H1 (cell line): ENCODE data around the gene NDUFS4. TPM values are rescaled to one million over a fixed set of nuclear protein-coding genes. Genes with fewer than 3 reads are reported as not detected.

Source experiments
- CTCF ChIA-PET: fragments of 300-600 bp; sonication (Branson Sonifier 250); formaldehyde crosslinking; loops from one replicate; lab custom pipeline; 2021; ENCODE audit not compliant: partially characterized antibody; lab: Charles Lee
- POLR2A ChIA-PET: fragments of 300-600 bp; sonication (Branson Sonifier 250); formaldehyde crosslinking; loops from one replicate; lab custom pipeline; 2021; ENCODE audit warnings: inconsistent platforms; ENCODE audit not compliant: partially characterized antibody; lab: Charles Lee
- DNase-seq, 2 experiments: peaks; one replicate each; pipeline versions ENCODE4 v3.0.0 to v3.0.0-alpha.2; 2010 to 2022; ENCODE audit warnings: low spot score in 2 of 2, low read depth in 1 of 2, mixed read lengths in 1 of 2
- FAIRE-seq: peaks from 2 replicates; lab custom pipeline; 2011; peaks lifted over from hg19 to GRCh38; lab: Jason Lieb, UNC
- H2AFZ ChIP-seq: 2 replicates; pipeline ENCODE4 v1.8.1; 2012; ENCODE audit warnings: low read length, inconsistent platforms
- H2AK5ac ChIP-seq: 2 replicates; pipeline ENCODE4 v1.6.1; 2013; ENCODE audit warnings: low read depth, low read length
- H2BK120ac ChIP-seq: replicated peaks from 2 replicates; pipeline ENCODE3; 2013; ENCODE audit warnings: low read depth, low read length, inconsistent platforms
- H2BK12ac ChIP-seq: 2 replicates; pipeline ENCODE4 v1.6.1; 2013; ENCODE audit warnings: low read depth, low read length
- H2BK15ac ChIP-seq: 2 replicates; pipeline ENCODE4 v1.6.1; 2013; ENCODE audit warnings: low read length
- H2BK20ac ChIP-seq: 2 replicates; pipeline ENCODE4 v1.6.1; 2013; ENCODE audit warnings: low read length
- H2BK5ac ChIP-seq: 2 replicates; pipeline ENCODE4 v1.6.1; 2013; ENCODE audit warnings: low read depth, low read length
- H3K14ac ChIP-seq: 2 replicates; pipeline ENCODE4 v1.6.1; 2013; ENCODE audit warnings: inconsistent platforms; ENCODE audit not compliant: insufficient read length
- H3K18ac ChIP-seq: 2 replicates; pipeline ENCODE4 v1.6.1; 2013; ENCODE audit warnings: low read length; ENCODE audit errors: extremely low read depth
- H3K23ac ChIP-seq: 2 replicates; pipeline ENCODE4 v1.6.1; 2013; ENCODE audit warnings: inconsistent platforms; ENCODE audit not compliant: insufficient read length
- H3K23me2 ChIP-seq: 2 replicates; pipeline ENCODE4 v1.6.1; 2013; ENCODE audit warnings: low read depth, low read length
- H3K27ac ChIP-seq: 2 replicates; pipeline ENCODE4 v1.6.1; 2011; ENCODE audit warnings: low read depth, low read length, inconsistent platforms
- H3K27me3 ChIP-seq, 4 experiments: replicated peaks in 1 of 4; 1 replicate in 1 of 4; 2 replicates in 3 of 4; pipeline versions ENCODE4 v1.6.1 to v1.8.1; 2011 to 2013; ENCODE audit warnings: low read length in 3 of 4, mild to moderate bottlenecking in 3 of 4, inconsistent platforms in 2 of 4, mixed read lengths in 2 of 4, moderate library complexity in 1 of 4; ENCODE audit not compliant: control insufficient read depth in 3 of 4, insufficient read depth in 3 of 4; ENCODE audit errors: extremely low read depth in 1 of 4
- H3K36me3 ChIP-seq, 4 experiments: 2 replicates each; pipeline versions ENCODE4 v1.6.1 to v1.8.1; 2011 to 2013; ENCODE audit warnings: mild to moderate bottlenecking in 4 of 4, low read length in 3 of 4, moderate library complexity in 2 of 4, control low read depth in 1 of 4, inconsistent platforms in 1 of 4; ENCODE audit not compliant: insufficient read depth in 4 of 4, control insufficient read depth in 2 of 4
- H3K4ac ChIP-seq: replicated peaks from 2 replicates; pipeline ENCODE3; 2013; ENCODE audit warnings: low read length, low read depth, mixed read lengths, inconsistent platforms; ENCODE audit not compliant: insufficient read length
- H3K4me1 ChIP-seq, 4 experiments: replicated peaks in 1 of 4; 1 replicate in 1 of 4; 2 replicates in 3 of 4; pipeline versions ENCODE4 v1.6.1 to v1.8.1; 2011 to 2013; ENCODE audit warnings: low read length in 3 of 4, inconsistent platforms in 2 of 4, mixed read lengths in 1 of 4; ENCODE audit not compliant: insufficient read depth in 4 of 4, control insufficient read depth in 3 of 4
- H3K4me2 ChIP-seq, 2 experiments: 2 replicates each; pipeline versions ENCODE4 v1.6.1 to v1.8.1; 2011 to 2013; ENCODE audit warnings: low read depth in 2 of 2, low read length in 2 of 2, control low read depth in 1 of 2, inconsistent platforms in 1 of 2, mild to moderate bottlenecking in 1 of 2; ENCODE audit not compliant: insufficient read depth in 1 of 2
- H3K4me3 ChIP-seq, 4 experiments: fragments of 200-600, 300-600 bp in 1 of 4; sonication (generic), shearing (Covaris generic), sonication (Bioruptor Twin) in 1 of 4; 2 replicates each; pipeline versions ENCODE4 v1.5.1 to v1.8.1; 2011 to 2016; ENCODE audit warnings: low read length in 4 of 4, low read depth in 3 of 4, control low read depth in 2 of 4, inconsistent platforms in 2 of 4, mild to moderate bottlenecking in 2 of 4, mixed read lengths in 1 of 4, moderate library complexity in 1 of 4; ENCODE audit not compliant: insufficient read depth in 2 of 4; ENCODE audit errors: extremely low read depth in 1 of 4
- H3K56ac ChIP-seq: replicated peaks from 2 replicates; pipeline ENCODE3; 2013; ENCODE audit warnings: low read depth, mild to moderate bottlenecking, mixed read lengths, low read length, inconsistent platforms; ENCODE audit not compliant: insufficient read length
- H3K79me1 ChIP-seq: 2 replicates; pipeline ENCODE4 v1.6.1; 2013; ENCODE audit warnings: low read depth, low read length, control low read depth
- H3K79me2 ChIP-seq, 2 experiments: 2 replicates each; pipeline versions ENCODE4 v1.6.1 to v1.8.1; 2012 to 2013; ENCODE audit warnings: low read length in 2 of 2, mild to moderate bottlenecking in 2 of 2, inconsistent platforms in 1 of 2; ENCODE audit not compliant: insufficient read depth in 2 of 2, control insufficient read depth in 1 of 2
- H3K9ac ChIP-seq, 4 experiments: replicated peaks in 1 of 4; 1 replicate in 1 of 4; 2 replicates in 3 of 4; pipeline versions ENCODE4 v1.6.1 to v1.8.1; 2011 to 2013; ENCODE audit warnings: low read depth in 3 of 4, low read length in 3 of 4, control low read depth in 2 of 4, mild to moderate bottlenecking in 2 of 4, moderate library complexity in 2 of 4, inconsistent platforms in 1 of 4; ENCODE audit errors: extremely low read depth in 1 of 4
- H3K9me3 ChIP-seq, 2 experiments: 2 replicates each; pipeline versions ENCODE4 v1.6.1 to v1.8.1; 2012 to 2013; ENCODE audit warnings: mild to moderate bottlenecking in 2 of 2, moderate library complexity in 2 of 2, control low read depth in 1 of 2, inconsistent platforms in 1 of 2, low read depth in 1 of 2, low read length in 1 of 2, mixed read lengths in 1 of 2; ENCODE audit not compliant: insufficient read depth in 2 of 2
- H4K20me1 ChIP-seq, 2 experiments: replicated peaks in 1 of 2; 2 replicates each; pipeline versions ENCODE3 to v1.8.1; 2011 to 2013; ENCODE audit warnings: inconsistent platforms in 2 of 2, low read length in 2 of 2, mild to moderate bottlenecking in 1 of 2; ENCODE audit not compliant: insufficient read depth in 2 of 2, control insufficient read depth in 1 of 2
- H4K5ac ChIP-seq: 2 replicates; pipeline ENCODE4 v1.6.1; 2013; ENCODE audit warnings: low read length, low read depth, mixed read lengths, inconsistent platforms; ENCODE audit not compliant: insufficient read length
- H4K8ac ChIP-seq: 2 replicates; pipeline ENCODE4 v1.8.0; 2013; ENCODE audit warnings: mild to moderate bottlenecking, moderate library complexity, low read length, inconsistent platforms; ENCODE audit not compliant: insufficient read depth; ENCODE audit errors: extremely low read depth
- H4K91ac ChIP-seq: replicated peaks from 2 replicates; pipeline ENCODE3; 2013; ENCODE audit warnings: low read length, mixed read lengths, inconsistent platforms; ENCODE audit not compliant: insufficient read length
- EGR1 ChIP-seq: IDR thresholded peaks from 2 replicates; pipeline ENCODE4 v1.6.1; 2011; ENCODE audit warnings: low read depth, low read length, borderline replicate concordance
- EZH2 ChIP-seq: fragments of 200-600 bp; sonication (generic); IDR thresholded peaks from 2 replicates; pipeline ENCODE4 v1.7.1; 2012; ENCODE audit warnings: low read depth, mild to moderate bottlenecking, moderate library complexity, low read length, inconsistent platforms; ENCODE audit not compliant: severe bottlenecking
- HDAC2 ChIP-seq, 2 experiments: fragments of 300-600 bp in 1 of 2; sonication (generic) in 1 of 2; IDR thresholded peaks; 2 replicates each; pipeline ENCODE4 v1.6.1; 2011 to 2012; ENCODE audit warnings: low read depth in 2 of 2, low read length in 2 of 2, mild to moderate bottlenecking in 2 of 2, moderate library complexity in 2 of 2, borderline replicate concordance in 1 of 2, inconsistent platforms in 1 of 2
- HDAC6 ChIP-seq: IDR thresholded peaks from one replicate; pipeline ENCODE4 v1.7.1; 2012; ENCODE audit warnings: low read depth, mild to moderate bottlenecking, inconsistent platforms, low read length, moderate library complexity
- JUND ChIP-seq: IDR thresholded peaks from 2 replicates; pipeline ENCODE4 v1.6.1; 2011; ENCODE audit warnings: mild to moderate bottlenecking, improper control_type of control experiment, low read length
- RAD21 ChIP-seq, 2 experiments: IDR thresholded peaks in 1 of 2; conservative IDR thresholded peaks in 1 of 2; 2 replicates each; pipeline ENCODE4 v1.6.1; 2011; ENCODE audit warnings: low read depth in 2 of 2, low read length in 2 of 2, improper control_type of control experiment in 1 of 2, inconsistent platforms in 1 of 2, mild to moderate bottlenecking in 1 of 2, moderate library complexity in 1 of 2
- SUZ12 ChIP-seq: fragments of 200-600 bp; sonication (generic); IDR thresholded peaks from 2 replicates; pipeline ENCODE4 v1.6.1; 2012; ENCODE audit warnings: mild to moderate bottlenecking, inconsistent platforms, low read length, moderate library complexity, mixed read lengths
- TAF1 ChIP-seq: IDR thresholded peaks from 2 replicates; pipeline ENCODE4 v1.6.1; 2011; ENCODE audit warnings: mild to moderate bottlenecking, low read depth, low read length
- TAF7 ChIP-seq: optimal IDR thresholded peaks from 2 replicates; pipeline ENCODE3; 2011; ENCODE audit warnings: low read depth, mild to moderate bottlenecking, inconsistent platforms, low read length, moderate library complexity, borderline replicate concordance
- TBP ChIP-seq: IDR thresholded peaks from 2 replicates; pipeline ENCODE4 v1.6.1; 2011; ENCODE audit warnings: low read depth, low read length, improper control_type of control experiment
- WGBS, 2 experiments: shearing (Covaris generic) in 1 of 2; methylation state at CpG; one replicate each; pipeline versions ENCODE4 v1.1.6 to v1.1.7; 2013 to 2015; ENCODE audit warnings: low lambda C conversion rate in 2 of 2, mixed read lengths in 2 of 2, inconsistent platforms in 1 of 2, low coverage in 1 of 2, missing lambda C conversion rate in 1 of 2; ENCODE audit not compliant: insufficient replicate concordance in 2 of 2, insufficient coverage in 1 of 2, insufficient read length in 1 of 2; ENCODE audit errors: extremely low coverage in 1 of 2, missing lambda C conversion rate in 1 of 2; 5-methylcytosine and 5-hydroxymethylcytosine counted together
- polyA plus RNA-seq, 7 experiments: library from polyadenylated mRNA; depleted of rRNA in 3 of 7; stranded (reverse) in 5 of 7; unstranded in 2 of 7; fragments of >200 nt in 5 of 7; fragments of 200-250 nt in 2 of 7; gene quantifications; 1 replicate in 5 of 7; 2 replicates in 1 of 7; 4 replicates in 1 of 7; pipeline versions ENCODE4 v1.2.1 to v1.2.3, GENCODE V29; 2011 to 2013; ENCODE audit warnings: missing spikeins in 2 of 7, mixed read lengths in 2 of 7
- total RNA-seq: library from RNA; stranded (reverse); fragmentation: NEBNext Ultra II Directional; extraction: Animal tissue kit (Norgen Biotek cat#: 25700); gene quantifications from 2 replicates; pipeline ENCODE4 v1.2.1, GENCODE V29; 2021

Gene NDUFS4
- total and polyA plus RNA-seq, 2 of the 8 experiments (the other 6 are each of a cell fraction or from before 2014, with no cell fraction given) = 74.6 to 75.9 TPM

DNA sequence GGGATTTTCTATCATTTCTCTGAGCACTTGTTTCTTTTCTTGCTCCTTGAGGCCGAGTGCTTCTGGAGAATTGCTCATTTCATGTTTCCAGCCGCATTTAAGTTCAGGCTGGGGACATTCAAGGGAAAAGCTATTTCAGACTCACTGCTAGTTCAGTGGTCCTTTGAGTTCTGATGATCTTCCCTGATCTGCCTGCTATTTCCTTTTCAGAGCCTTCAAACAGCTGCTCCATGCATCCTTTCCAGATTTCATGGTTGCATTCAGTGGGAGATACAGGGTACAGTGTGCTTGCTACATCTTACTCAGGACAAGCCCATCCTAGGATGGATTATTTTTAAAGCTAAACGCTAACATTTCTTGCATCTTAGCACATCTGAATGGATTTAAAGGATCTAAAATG lies 14.7 kb downstream of the NDUFS4 start:
- TF ChIP-seq EGR1 = no peak
- no peak for TF ChIP-seq HDAC6
- no peak for TF ChIP-seq EZH2
- no peak for TF ChIP-seq RAD21 (IDR thresholded peaks at IDR 0.05 in 1 of 2, conservative IDR thresholded peaks at IDR 0.05 in 1 of 2; ENCODE audit: low read depth in 2 of 2, low read length in 2 of 2)
- TF ChIP-seq JUND = no peak
- no peak for TF ChIP-seq TAF1
- TF ChIP-seq TAF7 = no peak
- TF ChIP-seq HDAC2 (IDR thresholded peaks at IDR 0.05; ENCODE audit: borderline replicate concordance in 1 of 2, low read depth in 2 of 2, low read length in 2 of 2) = no peak
- no peak for TF ChIP-seq SUZ12
- TF ChIP-seq TBP = no peak
- TF ChIP-seq, all 59 proteins: peak for 0
- FAIRE-seq = no peak
- no peaks in the 10 kb centered on the region for H4K20me1 ChIP-seq

More for the DNA sequence above, 14.7 kb downstream of the NDUFS4 start:
- H3K56ac ChIP-seq = no peak overlapping the region
- no peak overlapping the region for H3K9ac ChIP-seq
- CTCF ChIA-PET = no interaction called here
- DNase-seq = no peak
- H2BK5ac ChIP-seq = no peak overlapping the region
- H3K23ac ChIP-seq = no peak overlapping the region
- H3K4ac ChIP-seq = no peak overlapping the region
- no peak overlapping the region for H2BK120ac ChIP-seq
- H3K27ac ChIP-seq = no peak overlapping the region
- H3K4me3 ChIP-seq = no peak overlapping the region
- no peak overlapping the region for H3K18ac ChIP-seq
- H3K27me3 ChIP-seq = no peaks in the 10 kb centered on the region
- peaks cover 0 to 6% (median 0%) of the 10 kb centered on the region in 4 experiments; a peak in 2 of 7 replicates for H3K4me1 ChIP-seq
- H3K14ac ChIP-seq = no peak overlapping the region
- no peak overlapping the region for H2AFZ ChIP-seq
- WGBS, 2 experiments = 90% methylated on average over 3 of the region's 3 CpGs; no CpG with 5 or more reads in 1 of the 2 experiments
- no peak overlapping the region for H4K91ac ChIP-seq
- no peaks in the 10 kb centered on the region for H3K9me3 ChIP-seq
- H2BK15ac ChIP-seq = no peak overlapping the region
- no peaks in the 10 kb centered on the region for H3K23me2 ChIP-seq
- no peak overlapping the region for H4K8ac ChIP-seq
- no peak overlapping the region for H2BK12ac ChIP-seq
- no peak overlapping the region for H3K4me2 ChIP-seq
- no peak overlapping the region for H2AK5ac ChIP-seq
- peaks cover 3% of the 10 kb centered on the region for H3K79me1 ChIP-seq
- no peak overlapping the region for H2BK20ac ChIP-seq
- POLR2A ChIA-PET = interaction anchor here (0.8 kb wide), 1 partner anchor 640 kb away, joined by 4 read pairs; no protein-coding TSS in a partner anchor
- H3K36me3 ChIP-seq = no peaks in the 10 kb centered on the region
- H3K79me2 ChIP-seq = peaks cover 10 to 94% of the 10 kb centered on the region in 2 experiments; a peak in 3 of 4 replicates
- no peak overlapping the region for H4K5ac ChIP-seq
